Lung (tissue), 12 donors: ENCODE measurements around the gene STARD4. TPM values are rescaled to one million over a fixed set of nuclear protein-coding genes. Genes with fewer than 3 reads are reported as not detected.

Experiments
- ATAC-seq: fragments of 200-7000 bp; cut with Tn5 transposase; one replicate; pipeline ENCODE4 v1.9.1; 2020; ENCODE audit warnings: moderate number of reproducible peaks; ENCODE audit not compliant: insufficient read depth, low FRiP score
- DNase-seq, 3 donors: peaks; one replicate each; pipeline ENCODE4 v3.0.0-alpha.2; 2013 to 2017
- H3K27ac ChIP-seq, 2 donors: one replicate each; pipeline ENCODE4 v1.5.1; 2013; ENCODE audit warnings: mild to moderate bottlenecking in 2 of 2, moderate library complexity in 2 of 2, control low read depth in 1 of 2, inconsistent platforms in 1 of 2, low read depth in 1 of 2, low read length in 1 of 2
- H3K27me3 ChIP-seq, 3 donors: one replicate each; pipeline ENCODE4 v1.5.1; 2013; ENCODE audit warnings: low read length in 2 of 3; ENCODE audit not compliant: control insufficient read depth in 3 of 3, insufficient read depth in 3 of 3
- H3K36me3 ChIP-seq, 4 donors: one replicate each; pipeline ENCODE4 v1.5.1; 2013; ENCODE audit warnings: low read length in 4 of 4, mild to moderate bottlenecking in 1 of 4, moderate library complexity in 1 of 4; ENCODE audit not compliant: control insufficient read depth in 4 of 4, insufficient read depth in 4 of 4
- H3K4me1 ChIP-seq, 5 donors: one replicate each; pipeline ENCODE4 v1.5.1; 2013; ENCODE audit warnings: low read length in 5 of 5, mild to moderate bottlenecking in 2 of 5, moderate library complexity in 1 of 5; ENCODE audit not compliant: control insufficient read depth in 5 of 5, insufficient read depth in 5 of 5
- H3K4me3 ChIP-seq: one replicate; pipeline ENCODE4 v1.5.1; 2013; ENCODE audit warnings: mild to moderate bottlenecking, control low read depth, moderate library complexity
- H3K9ac ChIP-seq, 2 donors: one replicate each; pipeline ENCODE4 v1.5.1; 2013; ENCODE audit warnings: low read length in 2 of 2, control low read depth in 1 of 2; ENCODE audit not compliant: insufficient read depth in 1 of 2
- H3K9me3 ChIP-seq, 4 donors: one replicate each; pipeline ENCODE4 v1.5.1; 2013; ENCODE audit warnings: low read length in 3 of 4, mild to moderate bottlenecking in 1 of 4, moderate library complexity in 1 of 4; ENCODE audit not compliant: control insufficient read depth in 4 of 4, insufficient read depth in 3 of 4
- WGBS, 2 donors: extraction: QIAGEN DNeasy Blood & Tissue Kit; methylation state at CpG; one replicate each; pipeline ENCODE4 v1.1.7; 2013; 5-methylcytosine and 5-hydroxymethylcytosine counted together
- polyA plus RNA-seq, 2 donors: library from polyadenylated mRNA; stranded (reverse); fragments of 200-250 nt; gene quantifications; one replicate each; pipeline ENCODE4 v1.2.1, GENCODE V29; 2013
- total RNA-seq, 2 donors: library from RNA; depleted of rRNA in 1 of 2; stranded (reverse); fragments of >200 nt in 1 of 2; gene quantifications; one replicate each; pipeline ENCODE4 v1.2.1, GENCODE V29; 2014 to 2021
- TF ChIP-seq, protein P1 (sequence below): IDR thresholded peaks from 2 replicates; pipeline ENCODE4 v1.5.1; 2012; ENCODE audit warnings: mild to moderate bottlenecking; ENCODE audit errors: control extremely low read depth, extremely low read depth
- donor health status: control.
- donor health status: control.
- donor health status: Bipolar disorder and iron deficiency.
- donor health status: healthy.
- donor health status: DM: yes; HTN: yes; CAD: no.

Gene STARD4
- total and polyA plus RNA-seq, 4 donors, result 20.0 to 90.6 (median 35.5) TPM

GRCh38 chr5:111548348-111548950, 36.1 kb upstream of the STARD4 start:
- TF ChIP-seq, protein P1, sequence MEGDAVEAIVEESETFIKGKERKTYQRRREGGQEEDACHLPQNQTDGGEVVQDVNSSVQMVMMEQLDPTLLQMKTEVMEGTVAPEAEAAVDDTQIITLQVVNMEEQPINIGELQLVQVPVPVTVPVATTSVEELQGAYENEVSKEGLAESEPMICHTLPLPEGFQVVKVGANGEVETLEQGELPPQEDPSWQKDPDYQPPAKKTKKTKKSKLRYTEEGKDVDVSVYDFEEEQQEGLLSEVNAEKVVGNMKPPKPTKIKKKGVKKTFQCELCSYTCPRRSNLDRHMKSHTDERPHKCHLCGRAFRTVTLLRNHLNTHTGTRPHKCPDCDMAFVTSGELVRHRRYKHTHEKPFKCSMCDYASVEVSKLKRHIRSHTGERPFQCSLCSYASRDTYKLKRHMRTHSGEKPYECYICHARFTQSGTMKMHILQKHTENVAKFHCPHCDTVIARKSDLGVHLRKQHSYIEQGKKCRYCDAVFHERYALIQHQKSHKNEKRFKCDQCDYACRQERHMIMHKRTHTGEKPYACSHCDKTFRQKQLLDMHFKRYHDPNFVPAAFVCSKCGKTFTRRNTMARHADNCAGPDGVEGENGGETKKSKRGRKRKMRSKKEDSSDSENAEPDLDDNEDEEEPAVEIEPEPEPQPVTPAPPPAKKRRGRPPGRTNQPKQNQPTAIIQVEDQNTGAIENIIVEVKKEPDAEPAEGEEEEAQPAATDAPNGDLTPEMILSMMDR, result no peak

GRCh38 chr5:111545031-111545430, 32.7 kb upstream of the STARD4 start:
- DNase-seq (no peak), ATAC-seq (no peak)
- no peaks in the 10 kb centered on the region for H3K27me3 ChIP-seq
- 68 to 97% methylated on average over 1 of the region's 1 CpG for WGBS, 2 donors
- no peaks in the 10 kb centered on the region for H3K36me3 ChIP-seq
- H3K27ac ChIP-seq, result no peak overlapping the region
- H3K9ac ChIP-seq, result no peak overlapping the region
- TF ChIP-seq, protein P1, result no peak
- peaks cover 0 to 13% (median 11%) of the 10 kb centered on the region in 5 donors for H3K4me1 ChIP-seq
- no peak overlapping the region for H3K4me3 ChIP-seq
- H3K9me3 ChIP-seq, result no peaks in the 10 kb centered on the region

More at GRCh38 chr5:111548348-111548950, 36.1 kb upstream of the STARD4 start:
- Histone ChIP-seq H3K9me3 (no peaks in the 10 kb centered on the region), H3K9ac (no peak overlapping the region), H3K27ac (peak overlapping the region in 1 of 2 donors; percentile 13), H3K4me1 (peaks cover 0 to 34% (median 22%) of the 10 kb centered on the region in 5 donors), H3K4me3 (no peak overlapping the region), H3K27me3 (no peaks in the 10 kb centered on the region), H3K36me3 (no peaks in the 10 kb centered on the region)
- DNase-seq, result peak in 1 of 3 donors; percentile 36
- ATAC-seq, result no peak
- WGBS, 2 donors, result 75 to 88% methylated on average over 6 of the region's 6 CpGs

- Histone ChIP-seq H3K27ac (no peak overlapping the region), H3K36me3 (no peaks in the 10 kb centered on the region), H3K4me3 (no peak overlapping the region), H3K4me1 (peaks cover under 1 to 37% (median 5%) of the 10 kb centered on the region in 5 donors), H3K9ac (no peak overlapping the region), H3K9me3 (peaks cover 0 to 4% (median 2%) of the 10 kb centered on the region in 4 donors), H3K27me3 (no peaks in the 10 kb centered on the region)
- TF ChIP-seq, protein P1, result no peak
- WGBS, 2 donors, result 54 to 81% methylated on average over 1 of the region's 1 CpG
- DNase-seq (peak in 2 of 3 donors; percentile 93 to 94), ATAC-seq (no peak)
Observed at GRCh38 chr5:111537141-111538024, 25.0 kb upstream of the STARD4 start.
